Stimulated activated CD4-positive, alpha-beta T cell treated with anti-CD3 and anti-CD28 coated beads, Interleukin-1b, Interleukin-23, amount 100 ng/mL, for 1 hour (primary cell): ENCODE measurements around the gene GRM7.

Experiments
- DNase-seq, 2 donors: peaks; one replicate each; pipeline ENCODE4 v3.0.0-alpha.2; 2020; ENCODE audit warnings: low read depth in 2 of 2

GRM7 gene

DNA sequence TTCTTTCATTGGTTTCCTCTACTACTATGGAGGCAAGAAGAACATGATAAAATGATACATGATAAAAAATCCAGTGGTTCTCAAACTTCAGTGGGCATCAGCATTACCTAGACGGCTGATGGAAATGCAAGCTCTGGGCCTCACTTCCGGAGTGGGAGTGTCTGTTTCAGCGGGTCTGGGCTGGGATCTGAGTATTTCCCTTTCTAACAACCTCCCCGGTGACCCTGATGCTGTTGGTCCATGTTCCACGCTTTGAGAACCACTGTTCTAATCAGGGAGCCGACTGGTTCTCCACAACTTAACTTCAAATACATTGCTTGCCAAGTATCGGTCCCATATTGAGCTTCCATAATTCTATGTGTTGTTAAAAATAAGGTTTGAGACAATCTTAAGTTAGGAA is 928.4 kb downstream of the GRM7 start:
- no peak for DNase-seq

DNA sequence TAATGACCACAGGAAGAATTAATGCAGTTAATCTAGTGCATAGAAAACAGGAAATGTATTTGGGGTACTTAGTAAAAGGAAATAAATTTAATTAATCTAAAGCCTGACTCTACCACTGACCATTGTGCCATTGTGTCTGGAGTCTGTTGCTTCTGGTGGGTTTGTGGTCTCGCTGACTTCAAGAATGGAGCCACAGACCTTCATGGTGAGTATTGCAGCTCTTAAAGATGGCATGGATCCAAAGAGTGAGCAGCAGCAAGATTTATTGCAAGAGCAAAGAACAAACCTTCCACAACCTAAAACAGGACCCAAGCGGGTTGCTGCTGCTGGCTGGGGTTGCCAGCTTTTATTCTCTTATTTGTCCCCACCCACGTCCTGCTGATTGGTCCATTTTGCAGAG is 929.2 kb downstream of the GRM7 start:
- no peak for DNase-seq
